HG03521 (cell line): ENCODE measurements around the gene C16orf95.
"Not testable (repeated sequence)": the region's sequence is repeated elsewhere in the genome, so short reads cannot be mapped to it uniquely, and the experiment has no call there.

Experiments used
- ATAC-seq: cut with Tn5 transposase; IDR thresholded peaks from one replicate; pipeline ENCODE4 v1.9.1; 2021; ENCODE audit warnings: mild to moderate bottlenecking, moderate library complexity; ENCODE audit not compliant: unreplicated experiment

C16orf95 gene

GRCh38 chr16:87347932-87348615, 30.9 kb upstream of the C16orf95 start:
- ATAC-seq = no peak

GRCh38 chr16:87346517-87347060, 29.4 kb upstream of the C16orf95 start:
- ATAC-seq = no peak

DNA sequence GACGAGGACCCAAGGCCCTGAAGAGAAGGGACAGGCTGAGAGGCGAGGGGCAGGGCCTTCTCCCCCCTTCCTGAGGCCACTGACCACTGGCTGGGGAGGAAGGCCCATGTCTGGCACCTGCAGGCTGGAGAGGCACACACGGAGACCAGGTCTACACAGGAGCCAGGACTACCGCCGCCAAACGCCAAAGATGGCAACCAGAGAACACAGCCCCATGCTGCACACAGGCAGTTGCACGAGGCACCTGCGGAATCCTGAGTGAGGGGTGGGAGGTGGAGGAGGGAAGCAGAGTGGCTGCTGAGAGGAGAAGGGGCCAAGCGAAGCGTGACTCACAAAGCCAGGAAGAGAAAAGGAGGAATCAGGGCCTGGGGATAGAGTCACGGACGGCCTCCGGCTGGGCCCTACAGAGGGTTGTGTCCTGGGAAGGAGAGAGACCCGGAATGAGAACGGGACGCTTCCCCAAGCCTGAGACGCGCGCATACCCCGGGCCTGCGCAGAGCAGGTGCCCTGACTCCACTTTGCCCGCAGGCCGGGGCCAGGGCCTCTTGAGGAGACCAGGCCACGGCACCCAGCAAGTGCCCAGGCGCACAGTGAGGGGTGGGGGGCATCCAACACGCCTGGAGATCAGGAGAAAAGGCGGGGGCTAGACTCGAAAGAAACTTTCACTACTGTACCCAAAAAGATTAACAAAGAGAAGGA, 28.7 kb upstream of the C16orf95 start:
- ATAC-seq = no peak

GRCh38 chr16:87344931-87345631, 27.9 kb upstream of the C16orf95 start:
- ATAC-seq = peak; percentile 45

DNA sequence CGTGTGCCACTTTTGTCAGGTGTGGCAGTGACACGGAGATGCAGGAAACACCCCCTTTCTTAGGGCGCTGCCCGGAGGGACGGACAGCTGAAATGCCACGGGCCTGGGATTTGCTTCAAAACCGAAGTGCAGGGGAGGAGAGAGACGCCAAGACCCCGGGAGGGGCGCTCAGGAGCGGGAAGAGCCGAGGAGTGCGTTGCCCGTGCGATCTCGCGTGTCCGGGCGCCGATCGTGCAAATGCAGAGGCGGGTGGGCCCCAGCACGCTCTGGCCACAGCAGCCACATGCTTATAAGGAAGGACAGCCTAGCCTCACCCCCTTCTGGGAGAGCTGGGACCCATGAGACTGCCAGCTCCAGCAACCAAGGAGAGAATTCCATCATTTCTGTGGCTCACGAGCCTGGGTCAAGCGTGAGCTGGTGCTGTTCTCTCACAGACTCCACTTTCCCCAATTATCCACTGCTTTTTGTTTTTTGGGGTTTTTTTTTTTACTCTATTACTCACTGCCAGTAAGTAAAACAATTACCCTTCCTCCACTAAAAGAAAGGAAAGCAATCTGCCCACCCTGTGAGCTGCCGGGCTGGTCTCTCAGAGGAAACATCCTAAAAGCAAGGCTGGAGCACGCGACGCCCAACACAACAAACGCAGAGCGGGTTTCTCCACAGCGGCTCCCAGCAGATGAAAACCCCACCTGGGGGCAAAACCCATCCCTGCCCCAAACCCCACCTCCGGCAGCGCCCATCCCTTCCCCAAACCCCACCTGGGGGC, 27.2 kb upstream of the C16orf95 start:
- ATAC-seq = no peak

- no peak for ATAC-seq
Measured at GRCh38 chr16:87343753-87344050, 26.5 kb upstream of the C16orf95 start.

GRCh38 chr16:87342978-87343752, 26.0 kb upstream of the C16orf95 start:
- ATAC-seq = no peak

DNA sequence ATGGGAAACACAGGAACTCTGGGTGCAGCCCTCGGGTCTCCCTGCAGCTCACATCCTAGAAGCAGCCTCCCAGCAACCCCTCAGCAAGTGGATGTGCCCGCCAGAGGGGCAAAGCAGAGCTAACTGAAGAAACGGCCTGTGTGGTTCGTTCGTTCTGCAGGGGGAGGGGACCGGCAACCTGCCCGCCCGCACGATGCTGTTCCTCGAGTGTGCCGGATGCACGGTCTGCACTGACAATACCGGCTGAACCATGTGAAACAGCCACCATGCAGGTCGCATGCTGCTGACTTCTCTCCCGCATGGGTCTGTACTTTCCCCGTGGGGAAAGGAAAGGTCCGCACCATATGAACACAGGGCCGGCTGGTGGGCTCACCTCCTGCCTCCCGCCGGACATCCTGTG, 25.3 kb upstream of the C16orf95 start:
- no peak for ATAC-seq

GRCh38 chr16:87340198-87340597, 23.0 kb upstream of the C16orf95 start:
- no peak for ATAC-seq

- not testable (repeated sequence) for ATAC-seq
Measured at GRCh38 chr16:87339724-87340105, 22.5 kb upstream of the C16orf95 start.

DNA sequence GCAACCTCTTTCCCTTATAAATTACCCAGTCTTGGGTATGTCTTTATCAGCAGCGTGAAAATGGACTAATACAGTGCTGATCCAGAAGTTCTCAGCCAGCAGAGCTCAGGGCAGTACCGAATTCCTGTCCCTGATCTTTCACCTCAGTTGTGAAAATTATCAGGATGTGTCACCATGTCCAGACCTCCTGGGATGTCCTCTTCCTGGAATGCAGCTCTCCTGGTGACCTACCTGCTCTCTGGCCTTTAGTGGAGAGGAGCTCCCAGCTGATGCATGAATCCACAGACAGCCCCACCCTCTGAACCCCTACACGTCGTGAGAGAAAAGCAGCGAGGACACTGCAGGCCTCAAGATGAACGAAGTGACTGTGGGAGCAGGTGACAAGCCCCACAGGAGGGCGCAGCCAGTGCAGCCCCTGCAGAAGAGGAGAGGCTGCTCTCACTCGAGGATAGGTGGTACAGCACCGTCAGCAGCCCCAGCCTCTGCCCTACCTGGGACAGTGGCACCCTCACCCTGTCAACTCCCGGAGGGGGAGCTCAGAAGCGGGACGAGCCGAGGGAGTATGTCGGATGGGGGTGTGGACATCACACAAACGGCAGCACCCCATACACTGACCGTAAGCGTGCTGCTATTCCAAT, 22.0 kb upstream of the C16orf95 start:
- no peak for ATAC-seq

DNA sequence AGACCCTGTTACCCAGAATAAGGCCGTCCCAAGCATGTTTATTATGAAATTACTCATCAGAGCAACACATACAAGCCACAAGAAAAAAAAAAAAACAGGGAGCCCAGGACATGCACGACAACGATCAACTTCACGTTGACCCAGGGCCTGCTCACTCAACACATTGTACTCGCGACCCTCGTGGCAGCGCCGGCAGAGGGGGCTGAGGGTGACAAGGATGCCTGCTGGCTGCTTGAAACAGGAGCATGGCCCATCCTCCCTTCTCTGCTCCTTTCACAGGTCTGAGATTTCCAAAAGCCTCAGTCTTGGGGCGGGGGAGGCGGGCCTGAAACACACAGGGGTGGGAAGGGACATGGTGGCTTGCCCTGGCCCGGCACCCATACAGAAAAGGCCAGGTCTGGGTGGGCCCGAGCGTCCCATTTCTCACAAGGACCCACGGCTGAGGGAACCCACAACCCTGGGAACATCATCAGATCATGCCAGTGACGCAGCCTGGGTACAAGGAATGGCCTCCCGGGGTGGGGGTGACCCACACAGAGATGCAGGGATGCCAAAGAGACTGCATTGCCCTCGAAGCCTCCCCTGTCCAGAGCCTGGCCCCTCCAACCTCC, 21.1 kb upstream of the C16orf95 start:
- ATAC-seq = no peak

DNA sequence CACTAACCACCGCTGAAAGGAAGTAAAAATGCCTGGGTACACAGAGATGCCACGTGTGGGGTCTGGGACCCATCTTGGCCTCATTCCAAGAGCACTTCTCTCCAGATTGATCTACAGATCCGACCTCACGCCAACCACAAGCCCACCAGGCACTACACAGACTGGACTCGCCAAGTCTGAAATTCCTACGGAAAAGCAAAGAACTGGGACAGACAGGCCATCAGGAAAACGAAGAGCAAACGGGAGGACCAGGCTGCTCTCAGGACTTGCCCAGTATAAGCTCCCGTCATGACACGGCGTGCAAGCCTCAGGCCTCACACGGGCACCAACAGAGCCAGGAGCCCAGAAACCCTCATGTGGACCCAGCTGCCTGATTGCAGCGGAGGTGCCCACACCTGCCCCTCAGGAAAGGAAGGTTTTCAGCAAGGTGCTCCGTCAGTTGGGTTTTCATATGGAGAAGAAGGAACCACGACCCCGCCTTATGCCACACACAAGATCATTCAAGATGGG, 20.1 kb upstream of the C16orf95 start:
- ATAC-seq = no peak

- ATAC-seq = no peak
Measured at GRCh38 chr16:87336434-87337240, 19.4 kb upstream of the C16orf95 start.

DNA sequence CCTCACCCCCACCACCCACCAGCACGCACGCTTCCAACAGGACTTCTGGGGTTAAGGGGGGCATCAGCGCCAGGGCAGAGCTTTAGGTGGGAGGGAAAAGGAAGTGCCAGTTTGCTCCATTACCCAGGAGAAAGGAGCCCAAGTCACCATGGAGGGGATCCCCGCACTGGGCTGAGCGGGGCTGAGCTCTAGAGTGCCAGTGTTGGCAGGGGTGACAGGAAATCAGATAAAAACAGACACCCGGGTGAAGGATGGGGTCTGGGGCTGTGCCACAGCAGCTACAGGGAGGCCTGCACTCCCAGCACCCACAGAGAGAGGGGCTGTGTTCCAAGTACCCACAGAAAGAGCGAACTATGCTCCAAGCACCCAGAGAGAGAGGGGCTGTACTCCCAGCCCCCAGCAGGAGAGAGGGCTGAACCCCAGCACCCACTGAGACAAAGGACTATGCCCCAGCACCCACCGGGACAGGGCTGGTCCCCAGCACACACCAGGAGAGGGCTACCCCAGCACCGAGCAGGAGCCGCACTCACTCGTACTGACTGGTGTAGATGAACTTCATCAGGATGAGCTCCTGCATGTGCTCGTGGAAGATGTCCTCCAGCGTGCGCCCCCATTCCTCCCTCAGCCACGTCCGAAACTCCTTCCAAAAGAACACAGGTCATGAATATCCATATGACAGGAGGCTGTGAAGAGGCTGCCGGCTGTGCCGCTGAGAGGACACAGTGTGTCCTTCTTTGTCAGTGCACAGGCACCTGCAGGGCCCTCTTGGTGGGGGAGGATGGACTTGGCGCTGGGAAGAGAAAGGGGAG, 18.6 kb upstream of the C16orf95 start:
- ATAC-seq = no peak

GRCh38 chr16:87334651-87335624, 17.7 kb upstream of the C16orf95 start:
- ATAC-seq = no peak
